22Rv1 (cell line): Measurements from ENCODE around the gene CFAP45.

ENCODE experiments used
- H3K27ac ChIP-seq: fragments of 450-650 bp; 2 replicates; pipeline ENCODE4 v1.5.1; 2017
- CTCF ChIP-seq: fragments of 450-650 bp; IDR thresholded peaks from 2 replicates; pipeline ENCODE4 v1.5.1; 2017; ENCODE audit warnings: mild to moderate bottlenecking
- ZFX ChIP-seq: fragments of 450-650 bp; IDR thresholded peaks from 2 replicates; pipeline ENCODE4 v1.6.1; 2017; ENCODE audit warnings: antibody characterized with exemption, borderline replicate concordance

Gene CFAP45

GRCh38 chr1:159900086-159900680 is at the start of gene CFAP45:
CFAP45 (minus strand) TSS chr1:159900165; CDS start chr1:159900098, 67 bp downstream.
- 0 out of 2 replicates have a peak, but pooled peaks have one; percentile 12 for TF ChIP-seq CTCF
- TF ChIP-seq ZFX, result no peak
- peak within 1 kb of the TSS; percentile 99 for H3K27ac ChIP-seq

- peak overlapping the region; percentile 32 for H3K27ac ChIP-seq
- TF ChIP-seq ZFX, result no peak
- TF ChIP-seq CTCF, result no peak
Measured at GRCh38 chr1:159949123-159949522, 49.2 kb upstream of the CFAP45 start.

GRCh38 chr1:159947942-159948341 is 48.0 kb upstream of the CFAP45 start:
- no peak overlapping the region for H3K27ac ChIP-seq
- TF ChIP-seq ZFX (no peak), CTCF (no peak)

GRCh38 chr1:159946242-159947187 is 46.5 kb upstream of the CFAP45 start:
- peak overlapping the region; percentile 96 for H3K27ac ChIP-seq
- TF ChIP-seq CTCF (no peak), ZFX (no peak)

- no peak for TF ChIP-seq ZFX
- peak; percentile 90 for TF ChIP-seq CTCF
- H3K27ac ChIP-seq, result peak within 1 kb of the TSS; percentile 96
Measured at GRCh38 chr1:159945483-159946241, 45.7 kb upstream of the CFAP45 start, which contains the start of gene IGSF9. IGSF9 (minus strand) TSS chr1:159945613; CDS start chr1:159943454, 2,159 bp downstream.

GRCh38 chr1:159944623-159945455 is 44.9 kb upstream of the CFAP45 start:
- H3K27ac ChIP-seq, result peak overlapping the region; percentile 96
- TF ChIP-seq CTCF (no peak), ZFX (no peak)
